Measurements from ENCODE around the gene AKNA.

Gene AKNA

DNA sequence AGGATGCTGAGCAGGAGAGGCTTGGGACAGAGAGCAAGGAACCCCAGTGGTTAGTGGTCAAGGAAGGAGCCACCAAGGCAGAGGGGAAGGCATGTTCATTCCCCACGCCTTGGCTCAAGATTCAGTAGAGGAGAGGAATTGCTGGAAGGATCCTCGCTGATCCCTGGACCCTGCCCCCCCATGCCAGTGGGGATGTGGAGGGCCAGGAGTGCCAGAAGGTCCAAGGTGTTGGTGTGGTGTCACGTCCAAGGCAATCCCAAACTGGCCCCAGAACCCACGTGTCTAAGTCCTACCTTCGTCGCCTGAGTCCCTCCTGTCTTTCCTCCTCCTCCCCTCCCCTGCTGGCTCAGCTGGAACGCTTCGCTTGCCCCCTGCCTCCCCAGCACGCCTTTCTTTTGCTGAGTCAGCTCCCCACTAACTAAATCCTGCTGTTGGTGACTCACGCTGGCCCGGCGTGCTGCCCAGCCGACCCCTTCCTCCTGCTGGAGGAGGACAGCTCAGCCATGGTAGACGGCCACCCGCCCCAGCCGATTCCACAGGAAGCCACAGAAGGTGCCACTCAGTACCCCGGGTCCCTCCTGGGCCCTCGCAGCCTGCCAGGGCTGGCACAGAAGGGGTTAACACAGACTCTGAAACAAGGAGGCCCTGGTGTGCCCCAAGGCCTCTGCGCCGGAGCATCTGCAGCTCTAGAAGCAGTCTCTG is 102.5 kb downstream of the AKNA start:
- DNase-seq (ENCODE audit: low read depth): no peak

DNA sequence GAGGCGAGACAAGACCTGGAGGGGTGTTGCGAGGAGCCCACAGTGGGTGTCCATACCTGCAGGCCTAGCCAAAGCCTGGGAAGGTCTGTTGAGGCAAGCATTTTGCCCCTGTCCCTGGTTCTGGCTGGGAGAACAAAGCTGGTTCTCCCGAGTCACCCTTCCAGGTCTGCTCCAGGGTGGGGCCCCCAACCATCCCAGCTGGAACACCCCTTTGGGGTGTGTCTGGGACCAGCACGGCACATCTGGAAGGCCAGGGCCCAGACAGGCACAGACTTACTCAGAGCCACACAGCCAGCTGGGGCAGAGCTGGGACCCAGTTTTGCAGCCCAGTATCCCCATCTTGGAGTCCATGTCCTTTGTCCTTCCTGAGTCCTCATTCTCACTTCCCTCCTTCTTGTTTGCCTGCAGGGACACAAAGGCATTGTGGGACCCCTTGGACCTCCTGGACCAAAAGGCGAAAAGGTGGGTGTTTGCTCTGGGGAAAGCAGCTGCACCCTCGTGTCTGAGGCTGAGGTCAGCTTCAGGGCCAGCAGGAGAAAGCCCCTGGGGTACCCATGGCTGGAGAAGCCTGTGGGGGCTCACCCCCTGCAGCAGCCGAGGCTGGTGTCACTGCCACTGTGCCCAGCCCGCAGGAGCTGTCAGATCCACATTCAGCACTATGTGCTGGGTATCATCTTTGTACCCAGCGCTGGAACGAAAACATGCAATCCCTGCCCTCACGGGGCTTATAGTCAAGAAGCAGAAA is 103.3 kb downstream of the AKNA start:
- DNase-seq (ENCODE audit: low read depth): no peak

Measured in stimulated activated CD8-positive, alpha-beta memory T cell treated with anti-CD3 and anti-CD28 coated beads, Interleukin-4, amount 100 ng/mL, for 24 hours (primary cell).